Karpas-422 (cell line): ENCODE data around the gene SV2B. TPM values are rescaled to one million over a fixed set of nuclear protein-coding genes. Genes with fewer than 3 reads are reported as not detected.

ENCODE experiments used
- DNase-seq: peaks from one replicate; pipeline ENCODE4 v3.0.0-alpha.2; 2015
- H2AFZ ChIP-seq: fragments of 200-600 bp; sonication (generic); 2 replicates; pipeline ENCODE4 v1.6.1; 2014; ENCODE audit warnings: antibody characterized with exemption, low read length, mixed read lengths
- H3K27ac ChIP-seq: fragments of 200-600 bp; sonication (generic); 2 replicates; pipeline ENCODE4 v1.5.1; 2014; ENCODE audit warnings: mild to moderate bottlenecking, low read length, moderate library complexity
- H3K27me3 ChIP-seq: fragments of 200-600 bp; sonication (generic); 2 replicates; pipeline ENCODE4 v1.6.1; 2014; ENCODE audit warnings: low read length, mixed read lengths
- H3K36me3 ChIP-seq: fragments of 200-600 bp; sonication (generic); 2 replicates; pipeline ENCODE4 v1.6.1; 2014; ENCODE audit warnings: low read length, mixed read lengths; ENCODE audit not compliant: insufficient read depth
- H3K4me1 ChIP-seq: fragments of 200-600 bp; sonication (generic); 2 replicates; pipeline ENCODE4 v1.6.1; 2014; ENCODE audit warnings: mild to moderate bottlenecking, low read length, mixed read lengths
- H3K4me2 ChIP-seq: fragments of 200-600 bp; sonication (generic); 2 replicates; pipeline ENCODE4 v1.6.1; 2014; ENCODE audit warnings: low read length, low read depth, mild to moderate bottlenecking; ENCODE audit not compliant: poor library complexity, severe bottlenecking
- H3K4me3 ChIP-seq: fragments of 200-600 bp; sonication (generic); 2 replicates; pipeline ENCODE4 v1.5.1; 2014; ENCODE audit warnings: mild to moderate bottlenecking, antibody characterized with exemption, low read length, mixed read lengths
- H3K79me2 ChIP-seq: fragments of 200-600 bp; sonication (generic); 2 replicates; pipeline ENCODE4 v1.6.1; 2014; ENCODE audit warnings: mild to moderate bottlenecking, low read length, mixed read lengths
- H3K9ac ChIP-seq: fragments of 200-600 bp; sonication (generic); 2 replicates; pipeline ENCODE4 v1.6.0; 2014; ENCODE audit warnings: low read length
- H3K9me2 ChIP-seq: fragments of 200-600 bp; sonication (generic), shearing (Covaris generic); replicated peaks from 2 replicates; pipeline ENCODE4 v1.6.0; 2014; ENCODE audit warnings: mild to moderate bottlenecking, low read length, moderate library complexity; ENCODE audit not compliant: insufficient read depth
- H3K9me3 ChIP-seq: fragments of 300-700, 200-600 bp; sonication (generic); 2 replicates; pipeline ENCODE4 v1.6.1; 2014; ENCODE audit warnings: low read length, mixed read lengths
- H4K20me1 ChIP-seq: fragments of 200-600 bp; sonication (generic); 2 replicates; pipeline ENCODE4 v1.6.1; 2014; ENCODE audit warnings: mild to moderate bottlenecking, antibody characterized with exemption, low read length, low read depth; ENCODE audit not compliant: insufficient read depth
- total RNA-seq: library from RNA; depleted of rRNA; stranded (reverse); fragments of >200 nt; shearing (Covaris generic); gene quantifications from 2 replicates; pipeline ENCODE4 v1.2.3, GENCODE V29; 2014; ENCODE audit warnings: low replicate concordance; rRNA removed

Gene SV2B, protein sequence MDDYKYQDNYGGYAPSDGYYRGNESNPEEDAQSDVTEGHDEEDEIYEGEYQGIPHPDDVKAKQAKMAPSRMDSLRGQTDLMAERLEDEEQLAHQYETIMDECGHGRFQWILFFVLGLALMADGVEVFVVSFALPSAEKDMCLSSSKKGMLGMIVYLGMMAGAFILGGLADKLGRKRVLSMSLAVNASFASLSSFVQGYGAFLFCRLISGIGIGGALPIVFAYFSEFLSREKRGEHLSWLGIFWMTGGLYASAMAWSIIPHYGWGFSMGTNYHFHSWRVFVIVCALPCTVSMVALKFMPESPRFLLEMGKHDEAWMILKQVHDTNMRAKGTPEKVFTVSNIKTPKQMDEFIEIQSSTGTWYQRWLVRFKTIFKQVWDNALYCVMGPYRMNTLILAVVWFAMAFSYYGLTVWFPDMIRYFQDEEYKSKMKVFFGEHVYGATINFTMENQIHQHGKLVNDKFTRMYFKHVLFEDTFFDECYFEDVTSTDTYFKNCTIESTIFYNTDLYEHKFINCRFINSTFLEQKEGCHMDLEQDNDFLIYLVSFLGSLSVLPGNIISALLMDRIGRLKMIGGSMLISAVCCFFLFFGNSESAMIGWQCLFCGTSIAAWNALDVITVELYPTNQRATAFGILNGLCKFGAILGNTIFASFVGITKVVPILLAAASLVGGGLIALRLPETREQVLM
- 0.11 and 0.26 TPM in 2 replicates for total RNA-seq

DNA sequence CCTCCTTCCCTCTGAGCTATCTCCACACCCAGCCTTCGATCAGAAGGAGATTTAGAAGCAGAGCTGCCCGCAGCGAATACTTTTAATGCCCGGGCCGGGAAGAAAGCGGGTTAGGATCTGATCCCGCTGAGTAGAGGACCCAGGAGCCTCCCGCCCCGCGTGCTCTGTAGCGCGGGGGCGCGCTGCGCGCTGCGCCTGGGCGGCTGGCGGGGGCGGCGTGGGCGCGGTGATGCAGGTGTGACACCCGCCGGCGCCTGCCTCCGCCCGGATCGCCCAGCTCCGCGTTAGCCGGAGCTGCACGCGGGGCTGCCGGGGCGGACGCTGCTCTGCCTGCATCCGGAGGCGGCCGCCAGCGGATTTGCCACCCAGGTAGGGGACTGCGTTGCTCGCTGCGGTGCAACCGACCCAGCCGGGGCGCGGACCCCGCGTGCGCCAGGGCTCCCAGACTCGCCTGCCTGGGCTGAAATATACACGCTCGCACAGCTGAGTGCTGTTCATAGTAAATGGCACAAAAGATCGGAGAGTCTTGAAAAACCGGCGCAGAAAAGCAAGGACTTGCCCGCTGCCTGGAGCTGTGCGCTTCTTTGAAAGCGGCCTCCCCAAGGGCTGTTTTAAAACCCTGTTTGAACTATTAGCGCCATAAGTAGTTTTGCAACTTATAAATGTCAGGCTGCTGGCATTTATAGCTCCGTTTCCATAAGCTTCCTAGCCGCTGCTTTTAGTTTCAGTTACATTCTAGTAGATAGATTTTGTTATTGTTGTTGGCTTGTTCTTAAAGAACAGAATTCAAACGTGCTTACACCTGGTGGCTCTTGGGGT, at the start of gene SV2B:
TSS of gene SV2B (plus strand) at position 263 of the 819 bp plus-strand sequence. CDS start 126,007 bp downstream, outside the sequence.
- Histone ChIP-seq H3K9me2 (no peaks in the 10 kb centered on the region), H3K9ac (no peak within 1 kb of the TSS; the same call in 1 of the 2 replicates)

GRCh38 chr15:91051248-91051647, 48.8 kb upstream of the SV2B start:
- Histone ChIP-seq H2AFZ (no peak overlapping the region), H3K9me3 (no peaks in the 10 kb centered on the region), H3K36me3 (no peaks in the 10 kb centered on the region), H4K20me1 (no peaks in the 10 kb centered on the region), H3K4me2 (no peak overlapping the region), H3K27me3 (no peaks in the 10 kb centered on the region), H3K9ac (no peak overlapping the region), H3K4me1 (peaks cover 12% of the 10 kb centered on the region), H3K79me2 (no peaks in the 10 kb centered on the region), H3K4me3 (no peak overlapping the region), H3K27ac (no peak overlapping the region), H3K9me2 (no peaks in the 10 kb centered on the region)
- DNase-seq = no peak

More for the DNA sequence above, at the start of gene SV2B:
- Histone ChIP-seq H3K79me2 (no peaks in the 10 kb centered on the region), H3K27ac (no peak within 1 kb of the TSS), H3K4me2 (peak within 1 kb of the TSS; percentile 47), H2AFZ (no peak within 1 kb of the TSS), H3K4me1 (peaks cover 9% of the 10 kb centered on the region), H4K20me1 (no peaks in the 10 kb centered on the region), H3K36me3 (no peaks in the 10 kb centered on the region), H3K4me3 (peak within 1 kb of the TSS; percentile 48), H3K27me3 (no peaks in the 10 kb centered on the region), H3K9me3 (no peaks in the 10 kb centered on the region)
- DNase-seq = no peak

DNA sequence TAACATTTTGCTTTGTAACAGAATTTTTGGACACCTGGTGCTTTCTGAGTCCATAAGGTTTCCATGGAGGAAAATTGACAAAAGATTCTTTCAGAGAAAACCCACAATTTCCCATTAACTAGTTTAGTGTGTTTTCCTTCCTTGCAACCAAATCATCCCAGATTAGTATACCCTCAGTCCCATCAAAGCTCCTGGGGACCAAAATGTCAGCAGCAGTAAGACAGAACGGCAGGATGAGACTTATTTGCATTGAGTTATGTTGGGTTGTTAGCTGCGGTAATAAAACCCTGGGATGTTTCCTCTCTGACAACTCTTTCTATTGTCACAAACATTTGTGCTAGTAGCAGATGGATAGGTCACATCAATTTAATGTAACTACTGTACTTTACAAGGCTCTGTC, 45.2 kb upstream of the SV2B start:
- Histone ChIP-seq H2AFZ (no peak overlapping the region), H3K27ac (no peak overlapping the region), H3K27me3 (no peaks in the 10 kb centered on the region), H3K4me1 (peaks cover 4% of the 10 kb centered on the region; the same call in 1 of the 2 replicates), H3K79me2 (no peaks in the 10 kb centered on the region), H4K20me1 (no peaks in the 10 kb centered on the region), H3K9me2 (no peaks in the 10 kb centered on the region), H3K9me3 (no peaks in the 10 kb centered on the region), H3K9ac (no peak overlapping the region), H3K4me2 (no peak overlapping the region), H3K4me3 (no peak overlapping the region), H3K36me3 (no peaks in the 10 kb centered on the region)
- no peak for DNase-seq

DNA sequence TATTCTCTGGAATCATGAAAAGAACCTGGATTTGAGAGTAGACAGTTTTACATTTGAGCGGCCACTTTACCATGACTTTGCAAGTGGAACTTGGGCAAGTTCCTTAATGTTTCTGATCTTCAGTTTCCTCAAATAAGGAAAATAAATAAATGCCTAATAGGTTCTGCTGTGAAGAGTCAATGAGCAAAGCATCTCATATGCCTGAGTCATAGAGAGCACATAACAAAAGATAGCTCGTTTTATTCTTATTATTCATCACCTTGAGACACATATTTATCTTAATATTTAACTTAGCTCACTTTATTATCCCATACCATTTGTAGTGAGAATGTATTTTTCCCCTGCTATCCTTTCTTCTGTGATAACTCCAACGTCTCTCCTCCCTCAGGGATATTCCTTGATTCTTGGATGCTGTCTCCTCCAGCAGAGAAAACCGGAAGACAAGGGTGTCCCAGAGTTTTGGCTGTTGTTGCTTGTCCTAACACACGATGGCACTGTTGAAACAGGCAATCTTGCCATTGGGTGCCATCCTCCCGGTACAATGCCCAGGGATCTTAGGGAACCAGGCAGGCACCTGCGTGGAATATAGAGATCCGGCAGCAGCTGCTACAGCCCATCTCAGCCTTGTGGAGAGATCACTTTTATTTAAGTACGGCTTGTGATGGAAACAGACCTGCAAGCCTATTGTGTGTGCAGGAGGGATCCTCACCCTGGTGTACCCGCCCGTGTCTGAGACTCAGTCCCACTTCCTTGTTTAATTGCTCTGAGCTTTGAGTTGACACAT, 44.3 kb upstream of the SV2B start:
- Histone ChIP-seq H3K9me2 (no peaks in the 10 kb centered on the region), H4K20me1 (no peaks in the 10 kb centered on the region), H3K79me2 (no peaks in the 10 kb centered on the region), H3K9ac (no peak overlapping the region), H3K27me3 (no peaks in the 10 kb centered on the region), H3K36me3 (no peaks in the 10 kb centered on the region), H3K4me2 (no peak overlapping the region), H3K4me3 (no peak overlapping the region), H3K9me3 (no peaks in the 10 kb centered on the region), H3K27ac (no peak overlapping the region), H3K4me1 (no peaks in the 10 kb centered on the region), H2AFZ (no peak overlapping the region)
- DNase-seq = peak; percentile 82

GRCh38 chr15:91061230-91061629, 38.8 kb upstream of the SV2B start:
- no peaks in the 10 kb centered on the region for H3K9me3 ChIP-seq
- no peaks in the 10 kb centered on the region for H3K4me1 ChIP-seq
- H3K27ac ChIP-seq = no peak overlapping the region
- no peak overlapping the region for H2AFZ ChIP-seq
- no peaks in the 10 kb centered on the region for H3K79me2 ChIP-seq
- H3K4me3 ChIP-seq = no peak overlapping the region
- no peak overlapping the region for H3K9ac ChIP-seq
- no peaks in the 10 kb centered on the region for H3K36me3 ChIP-seq
- H3K9me2 ChIP-seq = no peaks in the 10 kb centered on the region
- H3K27me3 ChIP-seq = no peaks in the 10 kb centered on the region
- H4K20me1 ChIP-seq = no peaks in the 10 kb centered on the region
- no peak overlapping the region for H3K4me2 ChIP-seq
- DNase-seq = no peak

DNA sequence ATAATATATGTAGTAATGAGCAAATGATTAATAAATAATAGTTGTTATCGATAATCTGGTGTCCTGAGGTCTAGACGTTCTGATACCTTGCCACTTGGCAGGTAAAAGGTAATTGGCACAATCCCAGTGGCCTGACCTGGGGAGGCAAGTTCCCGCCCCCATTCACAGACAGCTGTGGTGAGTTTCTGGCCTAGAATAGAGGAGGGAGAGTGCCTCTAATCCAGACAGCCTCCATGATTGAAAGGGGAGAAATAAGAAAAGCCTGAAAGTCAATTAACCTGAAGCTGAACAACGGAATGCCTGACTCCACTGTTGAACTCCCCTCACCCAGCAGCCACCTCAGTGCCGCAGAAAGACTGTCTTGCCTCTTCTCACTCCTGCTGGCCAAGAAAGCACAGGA, 38.1 kb upstream of the SV2B start:
- Histone ChIP-seq H3K9me2 (no peaks in the 10 kb centered on the region), H3K4me1 (no peaks in the 10 kb centered on the region), H3K36me3 (no peaks in the 10 kb centered on the region), H3K9me3 (no peaks in the 10 kb centered on the region), H4K20me1 (no peaks in the 10 kb centered on the region), H2AFZ (no peak overlapping the region), H3K79me2 (no peaks in the 10 kb centered on the region), H3K27me3 (no peaks in the 10 kb centered on the region), H3K4me2 (no peak overlapping the region), H3K4me3 (no peak overlapping the region), H3K9ac (no peak overlapping the region), H3K27ac (no peak overlapping the region)
- no peak for DNase-seq

DNA sequence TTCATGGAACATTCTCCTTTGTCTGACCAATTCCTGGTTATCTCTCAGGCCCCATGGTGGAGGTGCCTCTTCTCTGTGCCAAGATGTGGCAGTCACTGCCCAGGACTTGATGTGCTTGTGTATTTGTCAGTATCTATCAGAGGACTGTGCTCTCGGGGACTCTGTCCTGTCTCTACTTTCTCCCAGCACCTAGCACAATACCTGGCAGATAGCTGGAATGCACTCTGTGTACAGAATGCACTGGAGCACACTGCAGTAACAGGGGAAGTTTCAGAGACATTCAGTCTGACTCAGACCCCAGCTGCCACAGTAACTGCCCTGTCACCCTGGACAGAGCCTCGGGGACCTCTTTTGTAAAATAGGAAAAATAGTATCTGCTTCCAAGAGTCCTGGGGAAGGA, 34.6 kb upstream of the SV2B start:
- Histone ChIP-seq H3K9me3 (no peaks in the 10 kb centered on the region), H3K4me1 (no peaks in the 10 kb centered on the region), H2AFZ (no peak overlapping the region), H3K79me2 (no peaks in the 10 kb centered on the region), H3K27ac (no peak overlapping the region), H3K9ac (no peak overlapping the region), H3K27me3 (no peaks in the 10 kb centered on the region), H4K20me1 (no peaks in the 10 kb centered on the region), H3K9me2 (no peaks in the 10 kb centered on the region), H3K4me3 (no peak overlapping the region), H3K4me2 (no peak overlapping the region), H3K36me3 (no peaks in the 10 kb centered on the region)
- DNase-seq = no peak
